Astrocyte (in vitro differentiated cells and primary cell): Measurements from ENCODE around the gene IFT20. TPM values are rescaled to one million over a fixed set of nuclear protein-coding genes. Genes with fewer than 3 reads are reported as not detected.

ENCODE experiments used
- DNase-seq: peaks from one replicate; pipeline ENCODE4 v3.0.0-alpha.2; 2010; ENCODE audit warnings: low read depth
- FAIRE-seq: peaks from 2 replicates; lab custom pipeline; 2011; peaks lifted over from hg19 to GRCh38; lab: Jason Lieb, UNC
- H2AFZ ChIP-seq: 2 replicates; pipeline ENCODE4 v1.6.0; 2012; ENCODE audit warnings: low read depth, low read length, inconsistent platforms
- H3K27ac ChIP-seq: 2 replicates; pipeline ENCODE4 v1.5.1; 2011; ENCODE audit warnings: low read depth, low read length, inconsistent platforms
- H3K27me3 ChIP-seq: 2 replicates; pipeline ENCODE4 v1.6.0; 2011; ENCODE audit warnings: low read length, inconsistent platforms; ENCODE audit not compliant: insufficient read depth
- H3K36me3 ChIP-seq: 2 replicates; pipeline ENCODE4 v1.5.1; 2011; ENCODE audit warnings: low read length, inconsistent platforms; ENCODE audit not compliant: insufficient read depth
- H3K4me1 ChIP-seq: 2 replicates; pipeline ENCODE4 v1.5.1; 2011; ENCODE audit warnings: low read length, inconsistent platforms; ENCODE audit not compliant: insufficient read depth
- H3K4me2 ChIP-seq: 2 replicates; pipeline ENCODE4 v1.6.0; 2012; ENCODE audit warnings: low read length, inconsistent platforms
- H3K4me3 ChIP-seq: 2 replicates; pipeline ENCODE4 v1.5.1; 2011; ENCODE audit warnings: low read depth, mild to moderate bottlenecking, low read length, inconsistent platforms; ENCODE audit not compliant: insufficient read depth
- H3K79me2 ChIP-seq: 2 replicates; pipeline ENCODE4 v1.6.0; 2012; ENCODE audit warnings: mild to moderate bottlenecking, low read length, inconsistent platforms; ENCODE audit not compliant: insufficient read depth
- H3K9ac ChIP-seq: 2 replicates; pipeline ENCODE4 v1.6.0; 2012; ENCODE audit warnings: mild to moderate bottlenecking, low read length, inconsistent platforms
- H3K9me3 ChIP-seq: 2 replicates; pipeline ENCODE4 v1.5.1; 2012; ENCODE audit warnings: low read depth, mild to moderate bottlenecking, low read length, inconsistent platforms; ENCODE audit not compliant: insufficient read depth
- H4K20me1 ChIP-seq: 2 replicates; pipeline ENCODE4 v1.6.0; 2012; ENCODE audit warnings: low read length, inconsistent platforms; ENCODE audit not compliant: insufficient read depth
- H3K27ac Mint-ChIP-seq: one replicate; pipeline ENCODE4 v1.8.0; 2021; ENCODE audit warnings: mild to moderate bottlenecking, mixed read lengths; ENCODE audit not compliant: unreplicated experiment
- H3K27me3 Mint-ChIP-seq: one replicate; pipeline ENCODE4 v1.8.0; 2021; ENCODE audit warnings: low read depth, mixed read lengths; ENCODE audit not compliant: unreplicated experiment
- H3K36me3 Mint-ChIP-seq: one replicate; pipeline ENCODE4 v1.8.0; 2021; ENCODE audit warnings: low read depth, mixed read lengths; ENCODE audit not compliant: unreplicated experiment
- H3K4me1 Mint-ChIP-seq: one replicate; pipeline ENCODE4 v1.8.0; 2021; ENCODE audit warnings: low read depth, mixed read lengths; ENCODE audit not compliant: unreplicated experiment
- H3K4me3 Mint-ChIP-seq: one replicate; pipeline ENCODE4 v1.8.0; 2021; ENCODE audit warnings: mild to moderate bottlenecking, moderate library complexity, mixed read lengths; ENCODE audit not compliant: unreplicated experiment
- H3K9me3 Mint-ChIP-seq: one replicate; pipeline ENCODE4 v1.8.0; 2021; ENCODE audit warnings: mild to moderate bottlenecking, mixed read lengths; ENCODE audit not compliant: unreplicated experiment
- EZH2 ChIP-seq: IDR thresholded peaks from 2 replicates; pipeline ENCODE4 v1.6.1; 2012; ENCODE audit warnings: mild to moderate bottlenecking, low read length, inconsistent platforms; ENCODE audit not compliant: insufficient read depth
- total RNA-seq: library from RNA; stranded (reverse); gene quantifications from 2 replicates; pipeline ENCODE4 v1.2.1, GENCODE V29; 2021
- TF ChIP-seq, protein P1 (sequence below): IDR thresholded peaks from 2 replicates; pipeline ENCODE4 v1.5.1; 2011; ENCODE audit warnings: low read depth, mild to moderate bottlenecking, inconsistent platforms, low read length, moderate library complexity; ENCODE audit not compliant: insufficient read depth

Gene IFT20
- total RNA-seq, 1 donor from 2014 or later = 70.4 TPM

DNA sequence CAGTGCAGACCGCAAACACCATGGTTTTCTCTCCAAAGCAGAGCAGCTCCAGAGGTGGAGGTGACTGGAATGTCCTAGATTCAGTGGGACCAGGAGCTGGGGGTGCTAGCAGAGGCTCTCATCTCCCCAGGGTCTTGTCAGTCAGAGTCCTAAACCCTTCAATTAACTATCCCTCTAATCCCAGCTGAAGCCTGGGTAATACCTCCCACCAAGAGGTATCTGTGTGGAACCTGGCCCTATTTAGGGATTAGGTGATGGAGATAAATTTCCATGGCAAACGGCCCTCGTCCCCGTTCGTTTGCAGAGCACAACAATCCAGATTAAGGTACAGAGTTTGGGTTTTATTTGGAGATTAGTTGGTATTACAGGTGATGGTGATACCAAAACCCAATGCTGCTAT, 27.9 kb upstream of the IFT20 start:
- Histone ChIP-seq H3K27ac (no peak overlapping the region), H3K79me2 (peaks cover 10% of the 10 kb centered on the region), H3K4me1 (peaks cover 4% of the 10 kb centered on the region), H3K9ac (no peak overlapping the region), H3K9me3 (no peaks in the 10 kb centered on the region), H3K4me3 (no peak overlapping the region), H4K20me1 (no peaks in the 10 kb centered on the region), H3K27me3 (no peaks in the 10 kb centered on the region), H3K36me3 (peaks cover 24% of the 10 kb centered on the region), H2AFZ (no peak overlapping the region), H3K4me2 (no peak overlapping the region)
- DNase-seq (no peak), FAIRE-seq (no peak)
- Mint-ChIP-seq H3K27ac (no peak overlapping the region), H3K36me3 (peaks cover 13% of the 10 kb centered on the region), H3K27me3 (no peaks in the 10 kb centered on the region), H3K4me3 (no peak overlapping the region), H3K9me3 (no peaks in the 10 kb centered on the region), H3K4me1 (no peaks in the 10 kb centered on the region)
- TF ChIP-seq, protein P1, sequence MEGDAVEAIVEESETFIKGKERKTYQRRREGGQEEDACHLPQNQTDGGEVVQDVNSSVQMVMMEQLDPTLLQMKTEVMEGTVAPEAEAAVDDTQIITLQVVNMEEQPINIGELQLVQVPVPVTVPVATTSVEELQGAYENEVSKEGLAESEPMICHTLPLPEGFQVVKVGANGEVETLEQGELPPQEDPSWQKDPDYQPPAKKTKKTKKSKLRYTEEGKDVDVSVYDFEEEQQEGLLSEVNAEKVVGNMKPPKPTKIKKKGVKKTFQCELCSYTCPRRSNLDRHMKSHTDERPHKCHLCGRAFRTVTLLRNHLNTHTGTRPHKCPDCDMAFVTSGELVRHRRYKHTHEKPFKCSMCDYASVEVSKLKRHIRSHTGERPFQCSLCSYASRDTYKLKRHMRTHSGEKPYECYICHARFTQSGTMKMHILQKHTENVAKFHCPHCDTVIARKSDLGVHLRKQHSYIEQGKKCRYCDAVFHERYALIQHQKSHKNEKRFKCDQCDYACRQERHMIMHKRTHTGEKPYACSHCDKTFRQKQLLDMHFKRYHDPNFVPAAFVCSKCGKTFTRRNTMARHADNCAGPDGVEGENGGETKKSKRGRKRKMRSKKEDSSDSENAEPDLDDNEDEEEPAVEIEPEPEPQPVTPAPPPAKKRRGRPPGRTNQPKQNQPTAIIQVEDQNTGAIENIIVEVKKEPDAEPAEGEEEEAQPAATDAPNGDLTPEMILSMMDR = no peak
- no peak for TF ChIP-seq EZH2

DNA sequence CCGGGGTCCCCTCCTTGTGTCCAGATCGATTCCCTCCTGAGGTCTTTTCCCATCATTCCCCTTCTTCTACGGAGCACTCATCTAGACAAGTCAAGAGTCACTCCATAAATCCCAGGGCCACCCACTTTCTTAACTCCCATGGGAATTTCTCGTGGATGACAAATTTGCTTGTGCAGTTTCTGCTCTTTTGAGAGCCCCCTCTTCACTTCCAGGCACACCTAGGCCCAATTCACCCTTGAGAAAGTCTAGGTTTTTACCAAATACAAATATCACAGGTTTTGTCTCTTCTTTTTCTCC, 22.6 kb upstream of the IFT20 start:
- peak overlapping the region; percentile 80 for H2AFZ ChIP-seq
- Mint-ChIP-seq H3K9me3 (no peaks in the 10 kb centered on the region), H3K27ac (peak overlapping the region; percentile 92), H3K36me3 (peaks cover 17% of the 10 kb centered on the region), H3K4me1 (peaks cover 10% of the 10 kb centered on the region), H3K4me3 (peak overlapping the region; percentile 98), H3K27me3 (no peaks in the 10 kb centered on the region)
- H3K79me2 ChIP-seq = peaks cover 49% of the 10 kb centered on the region
- FAIRE-seq (no peak), DNase-seq (no peak)
- peaks cover 18% of the 10 kb centered on the region for H3K4me1 ChIP-seq
- H3K4me3 ChIP-seq = peak overlapping the region; percentile 85
- no peaks in the 10 kb centered on the region for H3K27me3 ChIP-seq
- H4K20me1 ChIP-seq = no peaks in the 10 kb centered on the region
- H3K27ac ChIP-seq = peak overlapping the region; percentile 73
- TF ChIP-seq, protein P1 = no peak
- TF ChIP-seq EZH2 = no peak
- H3K9me3 ChIP-seq = no peaks in the 10 kb centered on the region
- H3K36me3 ChIP-seq = peaks cover 44% of the 10 kb centered on the region
- H3K4me2 ChIP-seq = peak overlapping the region; percentile 99
- H3K9ac ChIP-seq = peak overlapping the region; percentile 98

DNA sequence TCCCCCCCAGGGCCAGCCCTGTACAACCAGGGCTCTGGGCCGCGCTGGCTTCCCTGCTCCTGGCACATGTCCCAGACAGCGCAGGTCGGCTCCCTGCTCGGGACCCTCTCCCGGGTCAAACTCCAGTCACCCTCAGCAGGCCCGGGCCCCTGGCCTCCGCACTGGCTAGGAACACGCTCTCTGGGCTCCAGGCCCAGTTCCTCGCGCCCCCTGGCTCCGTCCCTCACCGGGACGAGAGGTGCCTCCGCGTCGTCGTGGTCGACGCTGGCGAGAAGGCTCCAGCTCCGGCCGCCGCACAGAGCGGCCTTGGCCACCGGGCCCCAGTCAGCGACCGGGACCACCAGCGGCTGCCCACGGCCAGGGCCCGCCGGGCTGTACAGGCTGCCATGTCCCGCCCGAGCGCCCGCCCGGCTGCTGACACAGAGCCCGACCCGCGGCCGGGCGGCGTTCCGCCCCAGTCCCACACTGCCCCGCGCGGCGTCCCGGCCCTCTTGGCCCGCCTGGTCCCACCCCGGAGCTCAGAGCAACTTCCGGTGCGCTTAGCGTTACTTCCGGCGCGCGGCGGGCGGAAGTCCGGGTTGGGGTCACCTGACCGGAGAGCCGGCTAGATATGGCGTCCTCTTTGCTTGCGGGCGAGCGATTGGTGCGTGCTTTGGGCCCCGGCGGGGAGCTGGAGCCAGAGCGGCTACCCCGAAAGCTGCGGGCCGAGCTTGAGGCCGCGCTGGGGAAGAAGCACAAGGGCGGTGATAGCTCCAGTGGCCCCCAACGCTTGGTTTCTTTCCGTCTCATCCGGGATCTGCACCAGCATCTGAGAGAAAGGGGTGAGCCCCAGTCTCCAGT, 22.0 kb upstream of the IFT20 start, which contains the start of gene POLDIP2:
Gene POLDIP2, minus strand, starts transcription at position 467 of the 840 bp plus-strand sequence. Its CDS starts 79 bp downstream, at position 388.
- Mint-ChIP-seq H3K9me3 (no peaks in the 10 kb centered on the region), H3K27me3 (no peaks in the 10 kb centered on the region), H3K4me3 (peak within 1 kb of the TSS; percentile 98), H3K27ac (peak within 1 kb of the TSS; percentile 92), H3K36me3 (peaks cover 15% of the 10 kb centered on the region), H3K4me1 (peaks cover 10% of the 10 kb centered on the region)
- Histone ChIP-seq H2AFZ (peak within 1 kb of the TSS; percentile 80), H3K36me3 (peaks cover 43% of the 10 kb centered on the region), H3K4me1 (peaks cover 18% of the 10 kb centered on the region), H3K9me3 (no peaks in the 10 kb centered on the region), H3K79me2 (peaks cover 49% of the 10 kb centered on the region), H3K27ac (peak within 1 kb of the TSS; percentile 87), H4K20me1 (no peaks in the 10 kb centered on the region), H3K4me3 (peak within 1 kb of the TSS; percentile 85), H3K9ac (peak within 1 kb of the TSS; percentile 98), H3K27me3 (no peaks in the 10 kb centered on the region), H3K4me2 (peak within 1 kb of the TSS; percentile 99)
- DNase-seq (peak; percentile 87), FAIRE-seq (no peak)
- TF ChIP-seq, protein P1 = no peak
